HG03469 (cell line): ENCODE data around the gene RNF130.
"Not testable (repeated sequence)": the region's sequence is repeated elsewhere in the genome, so short reads cannot be mapped to it uniquely, and the experiment has no call there.

Source experiments
- ATAC-seq: cut with Tn5 transposase; IDR thresholded peaks from one replicate; pipeline ENCODE4 v1.9.1; 2021; ENCODE audit warnings: mild to moderate bottlenecking, moderate library complexity, moderate number of reproducible peaks; ENCODE audit not compliant: unreplicated experiment

Gene RNF130

GRCh38 chr5:179980767-179981166 is 90.8 kb downstream of the RNF130 start:
- ATAC-seq, result no peak

- no peak for ATAC-seq
Observed at GRCh38 chr5:179978792-179979191, 92.8 kb downstream of the RNF130 start.

GRCh38 chr5:179975713-179976134 is 95.8 kb downstream of the RNF130 start:
- no peak for ATAC-seq

GRCh38 chr5:179974946-179975712 is 96.4 kb downstream of the RNF130 start:
- peak; percentile 63 for ATAC-seq

- ATAC-seq, result no peak
Observed at GRCh38 chr5:179974246-179974945, 97.2 kb downstream of the RNF130 start.

GRCh38 chr5:179973391-179973790 is 98.2 kb downstream of the RNF130 start:
- no peak for ATAC-seq

- ATAC-seq, result no peak
Observed at GRCh38 chr5:179969110-179969509, 102.4 kb downstream of the RNF130 start.

GRCh38 chr5:179967489-179967888 is 104.1 kb downstream of the RNF130 start:
- ATAC-seq, result no peak

GRCh38 chr5:179964015-179964414 is 107.5 kb downstream of the RNF130 start:
- no peak for ATAC-seq

GRCh38 chr5:179963375-179963774 is 108.2 kb downstream of the RNF130 start:
- no peak for ATAC-seq

- no peak for ATAC-seq
Observed at GRCh38 chr5:179960204-179960831, 111.2 kb downstream of the RNF130 start.

GRCh38 chr5:179959641-179960040 is 111.9 kb downstream of the RNF130 start:
- ATAC-seq, result no peak

- ATAC-seq, result not testable (repeated sequence)
Observed at GRCh38 chr5:179959118-179959517, 112.4 kb downstream of the RNF130 start.

GRCh38 chr5:179955630-179956029 is 115.9 kb downstream of the RNF130 start:
- ATAC-seq, result no peak

GRCh38 chr5:179955062-179955461 is 116.5 kb downstream of the RNF130 start:
- ATAC-seq, result no peak

- no peak for ATAC-seq
Observed at GRCh38 chr5:179954434-179954833, 117.1 kb downstream of the RNF130 start.

- ATAC-seq, result no peak
Observed at GRCh38 chr5:179953987-179954386, 117.6 kb downstream of the RNF130 start.

- ATAC-seq, result no peak
Observed at GRCh38 chr5:179936976-179937681, 134.4 kb downstream of the RNF130 start.

- no peak for ATAC-seq
Observed at GRCh38 chr5:179930788-179931473, 140.6 kb downstream of the RNF130 start.

- ATAC-seq, result no peak
Observed at GRCh38 chr5:179927824-179928223, 143.7 kb downstream of the RNF130 start.

GRCh38 chr5:179926657-179927056 is 144.9 kb downstream of the RNF130 start:
- ATAC-seq, result no peak
